HG02870 (cell line): Measurements from ENCODE around the gene SLC24A4.

Experiments used
- ATAC-seq: cut with Tn5 transposase; IDR thresholded peaks from one replicate; pipeline ENCODE4 v1.9.1; 2021; ENCODE audit warnings: mild to moderate bottlenecking, moderate library complexity; ENCODE audit not compliant: unreplicated experiment

Gene SLC24A4

GRCh38 chr14:92538412-92538985 is 215.5 kb downstream of the SLC24A4 start:
- ATAC-seq, result peak; percentile 97

- ATAC-seq, result no peak
Observed at GRCh38 chr14:92539419-92539818, 216.5 kb downstream of the SLC24A4 start.

- no peak for ATAC-seq
Observed at GRCh38 chr14:92539875-92540274, 216.9 kb downstream of the SLC24A4 start.

GRCh38 chr14:92540472-92541048 is 217.6 kb downstream of the SLC24A4 start:
- ATAC-seq, result no peak

- no peak for ATAC-seq
Observed at GRCh38 chr14:92542766-92543554, 220.0 kb downstream of the SLC24A4 start.

GRCh38 chr14:92544051-92544720 is 221.2 kb downstream of the SLC24A4 start:
- ATAC-seq, result no peak

- ATAC-seq, result no peak
Observed at GRCh38 chr14:92546347-92547053, 223.5 kb downstream of the SLC24A4 start.

- no peak for ATAC-seq
Observed at GRCh38 chr14:92549105-92549858, 226.3 kb downstream of the SLC24A4 start.

GRCh38 chr14:92549859-92550230 is 226.9 kb downstream of the SLC24A4 start:
- no peak for ATAC-seq
